ENCODE data around the gene PRSS27.

GRCh38 chr16:2711370-2712062 lies 8.5 kb downstream of the PRSS27 start:
- TF ChIP-seq, protein P1, sequence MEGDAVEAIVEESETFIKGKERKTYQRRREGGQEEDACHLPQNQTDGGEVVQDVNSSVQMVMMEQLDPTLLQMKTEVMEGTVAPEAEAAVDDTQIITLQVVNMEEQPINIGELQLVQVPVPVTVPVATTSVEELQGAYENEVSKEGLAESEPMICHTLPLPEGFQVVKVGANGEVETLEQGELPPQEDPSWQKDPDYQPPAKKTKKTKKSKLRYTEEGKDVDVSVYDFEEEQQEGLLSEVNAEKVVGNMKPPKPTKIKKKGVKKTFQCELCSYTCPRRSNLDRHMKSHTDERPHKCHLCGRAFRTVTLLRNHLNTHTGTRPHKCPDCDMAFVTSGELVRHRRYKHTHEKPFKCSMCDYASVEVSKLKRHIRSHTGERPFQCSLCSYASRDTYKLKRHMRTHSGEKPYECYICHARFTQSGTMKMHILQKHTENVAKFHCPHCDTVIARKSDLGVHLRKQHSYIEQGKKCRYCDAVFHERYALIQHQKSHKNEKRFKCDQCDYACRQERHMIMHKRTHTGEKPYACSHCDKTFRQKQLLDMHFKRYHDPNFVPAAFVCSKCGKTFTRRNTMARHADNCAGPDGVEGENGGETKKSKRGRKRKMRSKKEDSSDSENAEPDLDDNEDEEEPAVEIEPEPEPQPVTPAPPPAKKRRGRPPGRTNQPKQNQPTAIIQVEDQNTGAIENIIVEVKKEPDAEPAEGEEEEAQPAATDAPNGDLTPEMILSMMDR (conservative IDR thresholded peaks at IDR 0.05; ENCODE audit: low read depth, low read length) = no peak
- TF ChIP-seq RFX5 (IDR thresholded peaks at IDR 0.05; ENCODE audit: low read depth, low read length) (no peak), POLR2A (IDR thresholded peaks at IDR 0.05; ENCODE audit: low read depth, low read length) (no peak), RCOR1 (IDR thresholded peaks at IDR 0.05; ENCODE audit: insufficient replicate concordance, low read length) (no peak), SMC3 (IDR thresholded peaks at IDR 0.05; ENCODE audit: low read depth, low read length) (no peak), RAD21 (IDR thresholded peaks at IDR 0.05; ENCODE audit: low read length) (no peak)
